Measurements from ENCODE around the gene EZR. TPM values are rescaled to one million over a fixed set of nuclear protein-coding genes. Genes with fewer than 3 reads are reported as not detected.

The EZR gene
- total and polyA plus RNA-seq, 2 donors (not counting 1 experiment from before 2014, with no cell fraction given): 227 to 945 TPM

DNA sequence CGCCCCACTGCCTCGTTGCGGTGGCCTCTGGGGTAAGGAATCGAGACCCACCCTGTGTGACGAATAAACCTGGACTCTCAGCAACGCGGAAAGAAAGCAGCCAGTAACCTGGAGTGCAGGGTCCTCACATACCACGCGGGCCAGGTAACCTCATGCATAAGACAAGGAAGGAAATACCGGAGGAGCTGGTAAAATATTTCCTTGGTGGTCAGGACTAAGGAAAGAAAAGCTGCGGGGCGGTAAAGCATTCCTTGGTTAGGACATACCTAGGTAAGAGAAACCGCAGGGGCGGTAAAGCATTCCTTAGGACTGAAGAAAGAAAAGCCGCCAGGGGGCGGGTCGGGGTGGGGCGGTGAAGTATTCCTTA is 88.6 kb downstream of the EZR start:
- Histone ChIP-seq H3K27ac (ENCODE audit: low read length in 2 of 2) (no peak overlapping the region), H3K4me3 (ENCODE audit: control extremely low read depth in 1 of 5, extremely low read depth in 1 of 5, insufficient read depth in 1 of 5, low read depth in 2 of 5, low read length in 4 of 5) (no peak overlapping the region), H3K4me1 (ENCODE audit: control insufficient read depth in 2 of 2, insufficient read depth in 2 of 2, low read length in 2 of 2) (no peaks in the 10 kb centered on the region), H2AFZ (ENCODE audit: insufficient read depth, low read depth, low read length, poor library complexity, severe bottlenecking) (no peak overlapping the region), H3K4me2 (replicated peaks; ENCODE audit: low read depth, low read length, poor library complexity, severe bottlenecking) (no peak overlapping the region), H3K9ac (ENCODE audit: low read length) (no peak overlapping the region), H3K36me3 (replicated peaks in 1 of 2; ENCODE audit: control extremely low read depth in 1 of 2, control insufficient read depth in 1 of 2, extremely low read depth in 1 of 2, insufficient read depth in 2 of 2, low read length in 1 of 2) (no peaks in the 10 kb centered on the region), H3K9me3 (ENCODE audit: control extremely low read depth in 1 of 3, control insufficient read depth in 2 of 3, insufficient read depth in 1 of 3, low read length in 2 of 3) (peaks cover 2 to 32% (median 16%) of the 10 kb centered on the region in 3 donors), H3K79me2 (ENCODE audit: control insufficient read depth, insufficient read depth, low read length) (no peaks in the 10 kb centered on the region), H3K27me3 (replicated peaks in 1 of 4; ENCODE audit: control extremely low read depth in 1 of 4, control insufficient read depth in 3 of 4, insufficient read depth in 4 of 4, low read length in 3 of 4) (no peaks in the 10 kb centered on the region), H4K20me1 (ENCODE audit: control insufficient read depth, insufficient read depth, low read length, poor library complexity, severe bottlenecking) (no peaks in the 10 kb centered on the region)
- Mint-ChIP-seq H3K4me1 (no peaks in the 10 kb centered on the region), H3K27ac (no peak overlapping the region), H3K4me3 (no peak overlapping the region), H3K9me3 (ENCODE audit: insufficient read depth) (no peaks in the 10 kb centered on the region), H3K27me3 (no peaks in the 10 kb centered on the region)
- intact Hi-C loops (cut with micrococcal nuclease): no loop called here
- ChIA-PET CTCF (interaction anchor here (1.0 to 1.2 kb wide), 2 partner anchors 12 kb away, joined by 3 read pairs; no protein-coding TSS in a partner anchor), POLR2A (no interaction called here)
- no peak for TF ChIP-seq CTCF (IDR thresholded peaks at IDR 0.05)
- TF ChIP-seq EZH2 (IDR thresholded peaks at IDR 0.05; ENCODE audit: borderline replicate concordance, insufficient read depth, low read depth, low read length, poor library complexity, severe bottlenecking): no peak
- ATAC-seq (ENCODE audit: low read depth) (no peak), DNase-seq (no peak)
- 97% methylated on average over 12 of the region's 18 CpGs for WGBS (ENCODE audit: insufficient coverage)

- Mint-ChIP-seq H3K4me3 (no peak overlapping the region), H3K9me3 (ENCODE audit: insufficient read depth) (no peaks in the 10 kb centered on the region), H3K27ac (no peak overlapping the region), H3K4me1 (no peaks in the 10 kb centered on the region), H3K27me3 (no peaks in the 10 kb centered on the region)
- H3K79me2 ChIP-seq (ENCODE audit: control insufficient read depth, insufficient read depth, low read length): no peaks in the 10 kb centered on the region
- no peaks in the 10 kb centered on the region for H3K4me1 ChIP-seq (ENCODE audit: control insufficient read depth in 2 of 2, insufficient read depth in 2 of 2, low read length in 2 of 2)
- ChIA-PET POLR2A (no interaction called here), CTCF (interaction anchor here (0.5 kb wide), 1 partner anchor 179 kb away, joined by 3 read pairs; no protein-coding TSS in a partner anchor)
- H3K27ac ChIP-seq (ENCODE audit: low read length in 2 of 2): no peak overlapping the region
- 100% methylated on average over 3 of the region's 6 CpGs for WGBS (ENCODE audit: insufficient coverage)
- no peak overlapping the region for H3K4me3 ChIP-seq (ENCODE audit: control extremely low read depth in 1 of 5, extremely low read depth in 1 of 5, insufficient read depth in 1 of 5, low read depth in 2 of 5, low read length in 4 of 5)
- peaks cover 2 to 32% (median 16%) of the 10 kb centered on the region in 3 donors for H3K9me3 ChIP-seq (ENCODE audit: control extremely low read depth in 1 of 3, control insufficient read depth in 2 of 3, insufficient read depth in 1 of 3, low read length in 2 of 3)
- TF ChIP-seq CTCF (IDR thresholded peaks at IDR 0.05): no peak
- TF ChIP-seq EZH2 (IDR thresholded peaks at IDR 0.05; ENCODE audit: borderline replicate concordance, insufficient read depth, low read depth, low read length, poor library complexity, severe bottlenecking): no peak
- DNase-seq (no peak), ATAC-seq (ENCODE audit: low read depth) (no peak)
- H3K9ac ChIP-seq (ENCODE audit: low read length): no peak overlapping the region
- no peak overlapping the region for H3K4me2 ChIP-seq (replicated peaks; ENCODE audit: low read depth, low read length, poor library complexity, severe bottlenecking)
- intact Hi-C loops (cut with micrococcal nuclease): no loop called here
- no peak overlapping the region for H2AFZ ChIP-seq (ENCODE audit: insufficient read depth, low read depth, low read length, poor library complexity, severe bottlenecking)
- no peaks in the 10 kb centered on the region for H3K36me3 ChIP-seq (replicated peaks in 1 of 2; ENCODE audit: control extremely low read depth in 1 of 2, control insufficient read depth in 1 of 2, extremely low read depth in 1 of 2, insufficient read depth in 2 of 2, low read length in 1 of 2)
- no peaks in the 10 kb centered on the region for H3K27me3 ChIP-seq (replicated peaks in 1 of 4; ENCODE audit: control extremely low read depth in 1 of 4, control insufficient read depth in 3 of 4, insufficient read depth in 4 of 4, low read length in 3 of 4)
- no peaks in the 10 kb centered on the region for H4K20me1 ChIP-seq (ENCODE audit: control insufficient read depth, insufficient read depth, low read length, poor library complexity, severe bottlenecking)
These were observed 89.1 kb downstream of the EZR start for GRCh38 chr6:158729906-158730540.
